IMR-90 (cell line): ENCODE data around the gene DET1. TPM values are rescaled to one million over a fixed set of nuclear protein-coding genes. Genes with fewer than 3 reads are reported as not detected.

Experiments
- ATAC-seq: fragments of 200-7000 bp; cut with Tn5 transposase; 2 replicates; pipeline ENCODE4 v1.9.1; 2020; ENCODE audit warnings: low read depth, mild to moderate bottlenecking, moderate library complexity
- Bru-seq: library from RNA; stranded (reverse); fragments of 400-500 nt; gene quantifications from one replicate; lab custom pipeline; 2021; lab: Mats Ljungman, UMichigan
- BruChase-seq, 2 experiments: library from RNA; stranded (reverse); fragments of 400-500 nt; gene quantifications; one replicate each; lab custom pipeline; 2021; lab: Mats Ljungman, UMichigan
- BruUV-seq: library from RNA; stranded (reverse); fragments of 400-500 nt; replicated peaks from 2 replicates; lab custom pipeline; 2021; lab: Mats Ljungman, UMichigan
- CTCF ChIA-PET: fragments of 300-600 bp; formaldehyde crosslinking; extraction: SDS; loops from one replicate; lab custom pipeline; 2021; ENCODE audit warnings: antibody characterized with exemption; lab: Yijun Ruan, JAX
- POLR2A ChIA-PET: fragments of 300-600 bp; sonication (Branson Sonifier 250); formaldehyde crosslinking; loops from one replicate; lab custom pipeline; 2022; ENCODE audit warnings: antibody characterized with exemption; ENCODE audit not compliant: unreplicated experiment; lab: Charles Lee
- DNase-seq: peaks from one replicate; pipeline ENCODE4 v3.0.0; 2013
- H2AFZ ChIP-seq: replicated peaks from 2 replicates; pipeline ENCODE3; 2013; ENCODE audit warnings: low read length, mild to moderate bottlenecking; ENCODE audit not compliant: poor library complexity
- H2AK5ac ChIP-seq: 2 replicates; pipeline ENCODE4 v1.6.1; 2013; ENCODE audit warnings: low read depth, low read length, inconsistent platforms
- H2AK9ac ChIP-seq: replicated peaks from 2 replicates; pipeline ENCODE3; 2013; ENCODE audit warnings: mild to moderate bottlenecking, low read depth, low read length, moderate library complexity; ENCODE audit not compliant: poor library complexity
- H2BK120ac ChIP-seq: 2 replicates; pipeline ENCODE4 v1.6.1; 2013; ENCODE audit warnings: low read depth, low read length, inconsistent platforms
- H2BK15ac ChIP-seq: 3 replicates; pipeline ENCODE4 v1.6.1; 2013; ENCODE audit warnings: low read depth, low read length, inconsistent platforms
- H2BK20ac ChIP-seq: 2 replicates; pipeline ENCODE4 v1.6.1; 2013; ENCODE audit warnings: low read depth, mild to moderate bottlenecking, inconsistent platforms, low read length, moderate library complexity
- H2BK5ac ChIP-seq: 2 replicates; pipeline ENCODE4 v1.6.1; 2013; ENCODE audit warnings: mild to moderate bottlenecking, low read depth, low read length, inconsistent platforms; ENCODE audit not compliant: poor library complexity, severe bottlenecking
- H3K14ac ChIP-seq: replicated peaks from 2 replicates; pipeline ENCODE4 v1.6.1; 2013; ENCODE audit warnings: low read depth, low read length, inconsistent platforms
- H3K18ac ChIP-seq: 2 replicates; pipeline ENCODE4 v1.6.1; 2013; ENCODE audit warnings: low read depth, low read length, control low read depth
- H3K23ac ChIP-seq: 2 replicates; pipeline ENCODE4 v1.6.1; 2013; ENCODE audit warnings: low read depth, low read length, inconsistent platforms
- H3K27ac ChIP-seq: 2 replicates; pipeline ENCODE4 v1.5.1; 2013; ENCODE audit warnings: mild to moderate bottlenecking, control low read depth, low read length; ENCODE audit not compliant: insufficient read depth
- H3K27me3 ChIP-seq: 2 replicates; pipeline ENCODE4 v1.6.1; 2013; ENCODE audit warnings: low read length; ENCODE audit not compliant: control insufficient read depth, insufficient read depth
- H3K36me3 ChIP-seq: 2 replicates; pipeline ENCODE4 v1.6.1; 2013; ENCODE audit warnings: low read length, mixed read lengths; ENCODE audit not compliant: control insufficient read depth, insufficient read depth
- H3K4ac ChIP-seq: 2 replicates; pipeline ENCODE4 v1.6.1; 2013; ENCODE audit warnings: low read depth, low read length, inconsistent platforms
- H3K4me1 ChIP-seq: 2 replicates; pipeline ENCODE4 v1.6.1; 2013; ENCODE audit warnings: low read length, mixed read lengths; ENCODE audit not compliant: control insufficient read depth, insufficient read depth
- H3K4me2 ChIP-seq: 2 replicates; pipeline ENCODE4 v1.6.1; 2013; ENCODE audit warnings: low read depth, mild to moderate bottlenecking, control low read depth, low read length, moderate library complexity
- H3K4me3 ChIP-seq: 2 replicates; pipeline ENCODE4 v1.5.1; 2013; ENCODE audit warnings: low read depth, mild to moderate bottlenecking, control low read depth, low read length, moderate library complexity; ENCODE audit not compliant: insufficient read depth
- H3K56ac ChIP-seq: 2 replicates; pipeline ENCODE4 v1.6.1; 2013; ENCODE audit warnings: low read length, inconsistent platforms; ENCODE audit not compliant: insufficient read depth; ENCODE audit errors: extremely low read depth
- H3K79me1 ChIP-seq, 2 experiments: 2 replicates each; pipeline ENCODE4 v1.6.1; 2013; ENCODE audit warnings: low read length in 2 of 2, inconsistent platforms in 1 of 2, low read depth in 1 of 2
- H3K9ac ChIP-seq: 2 replicates; pipeline ENCODE4 v1.6.1; 2013; ENCODE audit warnings: low read depth, low read length, control low read depth
- H3K9me1 ChIP-seq: 2 replicates; pipeline ENCODE4 v1.6.1; 2013; ENCODE audit warnings: low read length, inconsistent platforms; ENCODE audit not compliant: insufficient read depth
- H3K9me3 ChIP-seq: 2 replicates; pipeline ENCODE4 v1.6.1; 2013; ENCODE audit warnings: low read length; ENCODE audit not compliant: control insufficient read depth, insufficient read depth
- H4K20me1 ChIP-seq: 2 replicates; pipeline ENCODE4 v1.6.1; 2013; ENCODE audit warnings: low read length, inconsistent platforms; ENCODE audit not compliant: insufficient read depth
- H4K5ac ChIP-seq: 2 replicates; pipeline ENCODE4 v1.6.1; 2013; ENCODE audit warnings: mild to moderate bottlenecking, low read depth, low read length, control low read depth
- H4K8ac ChIP-seq, 2 experiments: 2 replicates each; pipeline ENCODE4 v1.6.1; 2013; ENCODE audit warnings: low read depth in 2 of 2, low read length in 2 of 2, control low read depth in 1 of 2, inconsistent platforms in 1 of 2
- H4K91ac ChIP-seq: 2 replicates; pipeline ENCODE4 v1.6.1; 2013; ENCODE audit warnings: low read depth, low read length, inconsistent platforms; ENCODE audit not compliant: insufficient read depth
- BHLHE40 ChIP-seq: fragments of 150-350 bp; IDR thresholded peaks from 2 replicates; pipeline ENCODE4 v1.6.1; 2016; ENCODE audit warnings: mild to moderate bottlenecking, low read depth, low read length
- CEBPB ChIP-seq: IDR thresholded peaks from 2 replicates; pipeline ENCODE4 v1.6.1; 2012; ENCODE audit warnings: low read depth, low read length, improper control_type of control experiment
- CTCF ChIP-seq: conservative IDR thresholded peaks from 2 replicates; pipeline ENCODE4 v1.5.1; 2012; ENCODE audit warnings: mild to moderate bottlenecking, low read depth, low read length, improper control_type of control experiment
- MAFK ChIP-seq: IDR thresholded peaks from 2 replicates; pipeline ENCODE4 v1.6.1; 2012; ENCODE audit warnings: low read depth, low read length, improper control_type of control experiment
- MAZ ChIP-seq: IDR thresholded peaks from 2 replicates; pipeline ENCODE4 v1.6.1; 2012; ENCODE audit warnings: low read depth, mild to moderate bottlenecking, low read length, improper control_type of control experiment, moderate library complexity, borderline replicate concordance
- MXI1 ChIP-seq: IDR thresholded peaks from 2 replicates; pipeline ENCODE4 v1.6.1; 2012; ENCODE audit warnings: low read depth, mild to moderate bottlenecking, low read length, moderate library complexity, borderline replicate concordance
- NFE2L2 ChIP-seq: fragments of 150-350 bp; IDR thresholded peaks from 2 replicates; pipeline ENCODE4 v1.6.1; 2016; ENCODE audit warnings: low read depth, mild to moderate bottlenecking, low read length
- POLR2A ChIP-seq: IDR thresholded peaks from 2 replicates; pipeline ENCODE4 v1.6.1; 2012; ENCODE audit warnings: mild to moderate bottlenecking, low read depth, low read length
- RAD21 ChIP-seq: IDR thresholded peaks from 2 replicates; pipeline ENCODE4 v1.6.1; 2012; ENCODE audit warnings: low read length, improper control_type of control experiment
- RCOR1 ChIP-seq: IDR thresholded peaks from 2 replicates; pipeline ENCODE4 v1.6.1; 2012; ENCODE audit warnings: mild to moderate bottlenecking, low read length, improper control_type of control experiment; ENCODE audit not compliant: insufficient replicate concordance
- SMC3 ChIP-seq: fragments of 150-350 bp; IDR thresholded peaks from 2 replicates; pipeline ENCODE4 v1.6.1; 2016; ENCODE audit warnings: low read depth, mild to moderate bottlenecking, antibody characterized with exemption, low read length, moderate library complexity
- WGBS, 2 experiments: methylation state at CpG; one replicate each; pipeline versions ENCODE4 v1.1.5 to v1.1.7; 2013; ENCODE audit warnings: missing lambda C conversion rate in 2 of 2; ENCODE audit not compliant: insufficient read length in 1 of 2; ENCODE audit errors: extremely low coverage in 2 of 2; 5-methylcytosine and 5-hydroxymethylcytosine counted together
- dilution Hi-C: fragments of 300-500 bp; cut with HindIII; formaldehyde crosslinking; loops from one replicate; pipeline ENCODE4 v1.14.3; 2018; ENCODE audit warnings: low sequenced_read_pairs; ENCODE audit not compliant: unreplicated experiment
- in situ Hi-C: fragments of 300-500 bp; cut with MboI; formaldehyde crosslinking; loops from 3 replicates; pipeline ENCODE4 v1.14.3; 2019; ENCODE audit warnings: low sequenced_read_pairs, inconsistent platforms, mixed read lengths
- intact Hi-C: fragments of 100-400 bp; cut with micrococcal nuclease; formaldehyde crosslinking; loops from 2 replicates; pipeline ENCODE4 v1.10.0; 2022
- long read RNA-seq: library from polyadenylated mRNA; unstranded; transcript quantifications from one replicate; pipeline ENCODE4 v2.0.0, GENCODE V29; 2021; ENCODE audit not compliant: unreplicated experiment
- polyA plus RNA-seq, 3 experiments: library from polyadenylated mRNA; depleted of rRNA; stranded (reverse); fragments of >200 nt; gene quantifications; 2 replicates each; pipeline ENCODE4 v1.2.3, GENCODE V29; 2012; ENCODE audit warnings: low replicate concordance in 1 of 3
- total RNA-seq: library from RNA; depleted of rRNA; stranded (reverse); fragments of >200 nt; gene quantifications from 2 replicates; pipeline ENCODE4 v1.2.3, GENCODE V29; 2012; rRNA removed
- TF ChIP-seq, protein P1 (sequence below): fragments of 150-350 bp; IDR thresholded peaks from 2 replicates; pipeline ENCODE4 v1.6.1; 2016; ENCODE audit warnings: low read depth, mild to moderate bottlenecking, low read length, moderate library complexity, borderline replicate concordance

Gene DET1
- total RNA-seq (8.6 and 9.1 TPM in 2 replicates), polyA plus RNA-seq (2012; rRNA removed) (5.3 and 5.6 TPM in 2 replicates), Bru-seq, nascent RNA (percentile 58 among the genes with signal in this experiment), BruChase-seq, experiment 1, labeled RNA remaining after a 6-hour chase (percentile 59 among the genes with signal in this experiment), BruChase-seq, experiment 2, labeled RNA remaining after a 2-hour chase (percentile 71 among the genes with signal in this experiment)
- 2.5 and 3.8 TPM in 2 replicates for polyA plus RNA-seq (2012; cell fraction: cytosol; rRNA removed)
- 4.7 and 12.4 TPM in 2 replicates for polyA plus RNA-seq (2012; cell fraction: nucleus; rRNA removed; ENCODE audit: low replicate concordance)
- long read RNA-seq, transcript DET1-201 (5 exons, 2,267 nt), result major isoform, 6 of 13 reads
- long read RNA-seq, partial matches to known transcripts, result 1 of 13 reads
- long read RNA-seq, other reads (novel, unspliced or antisense), result 5 of 13 reads

DNA sequence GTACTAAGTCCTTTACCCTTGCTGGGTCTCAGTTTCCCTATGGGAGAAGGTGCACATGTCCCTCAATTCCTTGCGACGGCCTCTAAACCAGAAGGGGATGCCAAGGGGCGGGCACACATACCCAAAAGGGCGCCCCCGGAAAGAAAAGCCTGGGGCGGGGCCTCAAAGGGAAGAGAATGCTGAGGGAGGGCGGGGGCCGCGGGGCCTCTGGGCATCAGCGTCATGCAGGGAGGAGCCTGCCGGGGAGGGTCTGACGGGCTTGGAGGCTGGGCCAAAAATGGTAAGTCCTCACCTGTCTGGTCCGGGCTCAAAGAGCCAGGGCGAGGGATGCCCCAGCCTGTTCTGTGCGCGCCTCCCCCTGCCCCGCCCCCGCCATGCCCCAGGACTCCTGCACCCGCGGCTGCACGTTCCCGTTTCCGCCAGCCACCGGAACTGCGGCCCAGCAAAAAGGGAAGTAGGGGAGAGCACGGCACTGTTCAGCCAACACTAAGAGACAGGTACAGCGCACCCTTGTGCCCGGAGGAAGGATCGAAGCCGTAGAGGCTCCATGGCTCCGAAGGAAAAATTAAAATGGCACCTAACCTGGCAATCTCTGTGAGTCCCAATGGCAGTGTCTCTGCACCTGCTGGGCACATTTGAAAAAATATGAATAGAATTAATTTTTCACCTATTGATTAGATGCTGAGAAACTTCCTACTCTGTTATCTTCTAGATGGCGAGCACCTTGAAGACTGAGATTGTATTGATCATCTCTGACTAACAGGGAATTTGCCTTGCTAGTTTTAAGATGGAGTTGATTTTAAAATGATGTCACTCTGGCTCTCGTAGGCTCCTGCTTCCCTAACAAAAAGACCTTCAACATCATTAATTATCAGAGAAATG, at the start of gene DET1:
DET1 (minus strand) TSS at position 434 of the 882 bp plus-strand sequence. CDS start 14,976 bp downstream, outside the sequence.
- Histone ChIP-seq H3K9me1 (peaks cover 3% of the 10 kb centered on the region; the same call in 1 of the 2 replicates), H2BK5ac (peak within 1 kb of the TSS; percentile 97), H3K56ac (peak within 1 kb of the TSS; percentile 94), H4K20me1 (no peaks in the 10 kb centered on the region), H4K8ac (peak within 1 kb of the TSS; percentile 94 to 100), H3K4me3 (peak within 1 kb of the TSS; percentile 84), H3K4ac (peak within 1 kb of the TSS; percentile 100), H3K4me2 (peak within 1 kb of the TSS; percentile 78), H2AFZ (peak within 1 kb of the TSS; percentile 97), H3K9ac (peak within 1 kb of the TSS; percentile 96), H3K18ac (peak within 1 kb of the TSS; percentile 80), H3K79me1 (peaks cover 16 to 21% of the 10 kb centered on the region in 2 experiments), H2BK20ac (0 out of 2 replicates have a peak within 1 kb of the TSS, but pooled peaks have one; percentile 59), H2BK120ac (peak within 1 kb of the TSS; percentile 91), H3K23ac (peak within 1 kb of the TSS; percentile 100), H2BK15ac (peak within 1 kb of the TSS; percentile 66; the same call in 1 of the 3 replicates), H3K14ac (peak within 1 kb of the TSS; percentile 100), H4K91ac (peak within 1 kb of the TSS; percentile 99), H2AK9ac (peak within 1 kb of the TSS; percentile 70), H3K27ac (peak within 1 kb of the TSS; percentile 94), H4K5ac (peak within 1 kb of the TSS; percentile 97), H3K9me3 (no peaks in the 10 kb centered on the region), H2AK5ac (peak within 1 kb of the TSS; percentile 94; the same call in 1 of the 2 replicates), H3K27me3 (no peaks in the 10 kb centered on the region), H3K4me1 (peaks cover 4% of the 10 kb centered on the region), H3K36me3 (no peaks in the 10 kb centered on the region)
- WGBS, 2 experiments, result no CpG with 5 or more reads among the region's 33 CpGs
- ATAC-seq (peak; percentile 99), DNase-seq (peak; percentile 94)
- POLR2A ChIA-PET, result no interaction called here
- dilution Hi-C loops, result no loop called here
- no TSS peak for BruUV-seq
- intact Hi-C loops, result loop anchor here (2.0 kb wide), 2 partner anchors 66 to 70 kb away; no protein-coding TSS in a partner anchor
- CTCF ChIA-PET, result no interaction called here
- in situ Hi-C loops, result no loop called here
- no peak for TF ChIP-seq POLR2A
- peak; percentile 32; the same call in 1 of the 2 replicates for TF ChIP-seq MAZ
- no peak for TF ChIP-seq NFE2L2
- TF ChIP-seq RAD21, result peak; percentile 41; the same call in 1 of the 2 replicates
- TF ChIP-seq SMC3, result peak; percentile 37
- peak; percentile 74; the same call in 1 of the 2 replicates for TF ChIP-seq BHLHE40
- TF ChIP-seq RCOR1, result no peak
- TF ChIP-seq MAFK, result no peak
- TF ChIP-seq, protein P1, sequence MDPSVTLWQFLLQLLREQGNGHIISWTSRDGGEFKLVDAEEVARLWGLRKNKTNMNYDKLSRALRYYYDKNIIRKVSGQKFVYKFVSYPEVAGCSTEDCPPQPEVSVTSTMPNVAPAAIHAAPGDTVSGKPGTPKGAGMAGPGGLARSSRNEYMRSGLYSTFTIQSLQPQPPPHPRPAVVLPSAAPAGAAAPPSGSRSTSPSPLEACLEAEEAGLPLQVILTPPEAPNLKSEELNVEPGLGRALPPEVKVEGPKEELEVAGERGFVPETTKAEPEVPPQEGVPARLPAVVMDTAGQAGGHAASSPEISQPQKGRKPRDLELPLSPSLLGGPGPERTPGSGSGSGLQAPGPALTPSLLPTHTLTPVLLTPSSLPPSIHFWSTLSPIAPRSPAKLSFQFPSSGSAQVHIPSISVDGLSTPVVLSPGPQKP, result no peak
- no peak for TF ChIP-seq CEBPB
- peak; percentile 88 for TF ChIP-seq CTCF
- peak; percentile 23; the same call in 1 of the 2 replicates for TF ChIP-seq MXI1
